ENCODE results near the gene CRY2.
"Not testable (repeated sequence)": the region's sequence is repeated elsewhere in the genome, so short reads cannot be mapped to it uniquely, and the experiment has no call there.

Gene CRY2

GRCh38 chr11:45810431-45811108 is 36.7 kb upstream of the CRY2 start:
- no peak for DNase-seq (ENCODE audit: low read depth, low spot score)
- H3K4me3 ChIP-seq (ENCODE audit: low read length), result no peak overlapping the region

GRCh38 chr11:45811109-45811435 is 36.2 kb upstream of the CRY2 start:
- DNase-seq (ENCODE audit: low read depth, low spot score), result no peak
- H3K4me3 ChIP-seq (ENCODE audit: low read length), result no peak overlapping the region

GRCh38 chr11:45811571-45812290 is 35.5 kb upstream of the CRY2 start:
- no peak overlapping the region for H3K4me3 ChIP-seq (ENCODE audit: low read length)
- no peak for DNase-seq (ENCODE audit: low read depth, low spot score)

GRCh38 chr11:45812581-45813548 is 34.4 kb upstream of the CRY2 start:
- no peak overlapping the region for H3K4me3 ChIP-seq (ENCODE audit: low read length)
- no peak for DNase-seq (ENCODE audit: low read depth, low spot score)

GRCh38 chr11:45815747-45816146 is 31.5 kb upstream of the CRY2 start:
- no peak for DNase-seq (ENCODE audit: low read depth, low spot score)
- H3K4me3 ChIP-seq (ENCODE audit: low read length), result no peak overlapping the region

- no peak overlapping the region for H3K4me3 ChIP-seq (ENCODE audit: low read length)
- DNase-seq (ENCODE audit: low read depth, low spot score), result no peak
Measured at GRCh38 chr11:45816614-45817013, 30.7 kb upstream of the CRY2 start.

GRCh38 chr11:45817191-45817590 is 30.1 kb upstream of the CRY2 start:
- DNase-seq (ENCODE audit: low read depth, low spot score), result no peak

GRCh38 chr11:45818961-45819605 is 28.2 kb upstream of the CRY2 start:
- no peak overlapping the region for H3K4me3 ChIP-seq (ENCODE audit: low read length)

More at GRCh38 chr11:45817191-45817590, 30.1 kb upstream of the CRY2 start:
- H3K4me3 ChIP-seq (ENCODE audit: low read length), result no peak overlapping the region

GRCh38 chr11:45820211-45820857 is 26.9 kb upstream of the CRY2 start:
- DNase-seq (ENCODE audit: low read depth, low spot score), result no peak
- H3K4me3 ChIP-seq (ENCODE audit: low read length), result no peak overlapping the region

More at GRCh38 chr11:45818961-45819605, 28.2 kb upstream of the CRY2 start:
- DNase-seq (ENCODE audit: low read depth, low spot score), result no peak

- not testable (repeated sequence) for DNase-seq (ENCODE audit: low read depth, low spot score); H3K4me3 ChIP-seq (ENCODE audit: low read length)
Measured at GRCh38 chr11:45826492-45826891, 20.8 kb upstream of the CRY2 start.

GRCh38 chr11:45827123-45827522 is 20.2 kb upstream of the CRY2 start:
- no peak for DNase-seq (ENCODE audit: low read depth, low spot score)
- no peak overlapping the region for H3K4me3 ChIP-seq (ENCODE audit: low read length)

- no peak for DNase-seq (ENCODE audit: low read depth, low spot score)
- H3K4me3 ChIP-seq (ENCODE audit: low read length), result no peak overlapping the region
Measured at GRCh38 chr11:45828996-45829395, 18.3 kb upstream of the CRY2 start.

- no peak overlapping the region for H3K4me3 ChIP-seq (ENCODE audit: low read length)
- no peak for DNase-seq (ENCODE audit: low read depth, low spot score)
Measured at GRCh38 chr11:45830596-45830995, 16.7 kb upstream of the CRY2 start.

GRCh38 chr11:45832811-45833441 is 14.3 kb upstream of the CRY2 start:
- DNase-seq (ENCODE audit: low read depth, low spot score), result no peak
- no peak overlapping the region for H3K4me3 ChIP-seq (ENCODE audit: low read length)

- DNase-seq (ENCODE audit: low read depth, low spot score), result no peak
- no peak overlapping the region for H3K4me3 ChIP-seq (ENCODE audit: low read length)
Measured at GRCh38 chr11:45833761-45834160, 13.5 kb upstream of the CRY2 start.

- DNase-seq (ENCODE audit: low read depth, low spot score), result no peak
- no peak overlapping the region for H3K4me3 ChIP-seq (ENCODE audit: low read length)
Measured at GRCh38 chr11:45834298-45834756, 12.9 kb upstream of the CRY2 start.

- no peak overlapping the region for H3K4me3 ChIP-seq (ENCODE audit: low read length)
- no peak for DNase-seq (ENCODE audit: low read depth, low spot score)
Measured at GRCh38 chr11:45839204-45839603, 8.1 kb upstream of the CRY2 start.

- DNase-seq (ENCODE audit: low read depth, low spot score); H3K4me3 ChIP-seq (ENCODE audit: low read length): not testable (repeated sequence)
Measured at GRCh38 chr11:45840251-45840650, 7.0 kb upstream of the CRY2 start.

Data from Jurkat, Clone E6-1 (cell line).